ENCODE results near the gene TMEM184B. TPM values are rescaled to one million over a fixed set of nuclear protein-coding genes. Genes with fewer than 3 reads are reported as not detected.

TMEM184B gene
- total and polyA plus RNA-seq, 2 of the 8 experiments (the other 6 are each of a cell fraction or from before 2014, with no cell fraction given), result 41.6 to 81.0 TPM

DNA sequence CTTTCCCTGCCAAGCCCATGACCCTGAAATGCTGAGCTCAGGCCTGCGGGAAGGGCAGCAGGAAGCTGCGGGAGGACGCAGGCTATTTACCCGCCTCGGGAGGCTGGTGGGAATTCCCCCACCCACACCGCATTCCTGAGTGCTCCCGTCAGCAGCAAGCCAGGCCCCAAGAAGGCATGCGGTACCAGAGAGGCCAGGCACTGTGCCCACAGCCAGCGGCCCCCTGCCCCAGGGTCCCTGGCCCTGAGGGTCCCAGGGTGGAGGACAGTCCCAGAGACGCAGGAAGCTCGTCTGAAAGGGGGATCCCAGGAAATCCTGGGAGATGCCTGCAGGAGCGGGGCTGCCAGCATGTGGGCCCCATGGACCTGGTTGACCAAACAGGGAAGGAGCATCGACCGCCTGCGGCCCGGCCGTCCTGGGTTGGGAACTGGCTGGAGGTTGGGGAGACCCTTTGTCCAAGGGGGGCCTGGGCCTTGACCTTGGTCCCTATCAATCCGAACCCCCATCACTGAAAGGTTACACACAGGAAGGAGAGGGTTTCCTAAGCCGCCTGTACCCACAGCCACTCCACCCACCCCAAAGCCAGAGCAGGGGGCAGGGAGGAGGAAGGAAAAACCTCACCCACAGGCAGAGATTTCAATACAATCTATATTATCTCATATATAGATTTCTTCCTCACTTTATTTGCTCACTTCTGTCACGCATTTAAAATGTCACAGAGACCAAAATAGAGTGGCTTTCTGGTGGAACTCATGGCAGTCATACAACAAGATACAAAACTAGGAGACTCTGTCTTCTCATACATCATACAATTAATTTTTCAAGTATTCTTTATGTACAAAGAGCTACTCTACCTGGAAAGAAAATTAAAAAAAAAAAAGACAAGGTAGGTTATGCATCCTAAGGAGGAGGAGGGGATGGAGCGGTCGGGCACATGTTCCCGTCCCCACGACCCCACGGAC is 53.9 kb downstream of the TMEM184B start:
- peak; percentile 76 to 84 for DNase-seq (ENCODE audit: low read depth in 1 of 2, low spot score in 2 of 2)
- TF ChIP-seq KDM5A (IDR thresholded peaks at IDR 0.05; ENCODE audit: low read length) (no peak), JUND (IDR thresholded peaks at IDR 0.05; ENCODE audit: low read length) (peak; percentile 92), TBP (IDR thresholded peaks at IDR 0.05; ENCODE audit: low read depth, low read length) (peak; percentile 52; the same call in 1 of the 2 replicates), TAF7 (optimal IDR thresholded peaks at IDR 0.05; ENCODE audit: borderline replicate concordance, low read depth, low read length) (peak; percentile 47), CEBPB (IDR thresholded peaks at IDR 0.05; ENCODE audit: low read depth, low read length) (no peak), CBX5 (IDR thresholded peaks at IDR 0.05; ENCODE audit: low read depth, low read length) (no peak), POU5F1 (IDR thresholded peaks at IDR 0.05; ENCODE audit: low read depth, low read length) (no peak)

More for the DNA sequence above, 53.9 kb downstream of the TMEM184B start:
- ChIA-PET CTCF (ENCODE audit: partially characterized antibody) (interaction anchor here (1.2 to 2.6 kb wide), 5 partner anchors 9 to 121 kb away, joined by 4 to 24 read pairs (median 5); partner anchors contain the start of gene MAFF), POLR2A (ENCODE audit: partially characterized antibody) (interaction anchor here (0.6 to 1.6 kb wide), 10 partner anchors 8 to 152 kb away, joined by 3 to 4 read pairs (median 3); partner anchors contain the start of gene MAFF)
- 52% methylated on average over 23 of the region's 25 CpGs; no CpG with 5 or more reads in 1 of the 2 experiments for WGBS, 2 experiments (ENCODE audit: extremely low coverage in 1 of 2, insufficient coverage in 1 of 2, insufficient read length in 1 of 2, insufficient replicate concordance in 2 of 2, low coverage in 1 of 2, low lambda C conversion rate in 2 of 2, missing lambda C conversion rate in 1 of 2)
- Histone ChIP-seq H3K4me3 (ENCODE audit: extremely low read depth in 1 of 4, insufficient read depth in 2 of 4, low read depth in 3 of 4, low read length in 4 of 4) (no peak overlapping the region), H2BK20ac (ENCODE audit: low read length) (0 out of 2 replicates have a peak overlapping the region, but pooled peaks have one; percentile 32), H3K79me2 (ENCODE audit: control insufficient read depth in 1 of 2, insufficient read depth in 2 of 2, low read length in 2 of 2) (no peaks in the 10 kb centered on the region), H3K9me3 (ENCODE audit: insufficient read depth in 2 of 2, low read depth in 1 of 2, low read length in 1 of 2) (no peaks in the 10 kb centered on the region), H3K4ac (replicated peaks; ENCODE audit: insufficient read length, low read depth, low read length) (peak overlapping the region; percentile 64), H3K56ac (replicated peaks; ENCODE audit: insufficient read length, low read depth, low read length) (no peak overlapping the region), H2AFZ (ENCODE audit: low read length) (no peak overlapping the region; the same call in 1 of the 2 replicates), H3K79me1 (ENCODE audit: low read depth, low read length) (no peaks in the 10 kb centered on the region; the same call in 1 of the 2 replicates), H3K27ac (ENCODE audit: low read depth, low read length) (peak overlapping the region; percentile 85; the same call in 1 of the 2 replicates), H3K27me3 (replicated peaks in 1 of 4; ENCODE audit: control insufficient read depth in 3 of 4, extremely low read depth in 1 of 4, insufficient read depth in 3 of 4, low read length in 3 of 4) (peaks cover 0 to 7% (median 5%) of the 10 kb centered on the region in 4 experiments; a peak in 5 of 7 replicates), H2BK120ac (replicated peaks; ENCODE audit: low read depth, low read length) (no peak overlapping the region), H3K14ac (ENCODE audit: insufficient read length) (no peak overlapping the region), H3K9ac (replicated peaks in 1 of 4; ENCODE audit: extremely low read depth in 1 of 4, low read depth in 3 of 4, low read length in 3 of 4) (peak overlapping the region in 2 of 4 experiments; percentile 51 to 52; a peak in 4 of 7 replicates), H3K4me2 (ENCODE audit: insufficient read depth in 1 of 2, low read depth in 2 of 2, low read length in 2 of 2) (peak overlapping the region in 1 of 2 experiments; percentile 40; a peak in 2 of 4 replicates), H2AK5ac (ENCODE audit: low read depth, low read length) (peak overlapping the region; percentile 75; the same call in 1 of the 2 replicates), H2BK12ac (ENCODE audit: low read depth, low read length) (peak overlapping the region; percentile 86), H4K5ac (ENCODE audit: insufficient read length, low read depth, low read length) (no peak overlapping the region), H2BK5ac (ENCODE audit: low read depth, low read length) (peak overlapping the region; percentile 77; the same call in 1 of the 2 replicates), H3K18ac (ENCODE audit: extremely low read depth, low read length) (peak overlapping the region; percentile 48), H3K4me1 (replicated peaks in 1 of 4; ENCODE audit: control insufficient read depth in 3 of 4, insufficient read depth in 4 of 4, low read length in 3 of 4) (peaks cover 10 to 27% (median 24%) of the 10 kb centered on the region in 4 experiments), H4K91ac (replicated peaks; ENCODE audit: insufficient read length, low read length) (peak overlapping the region; percentile 96), H4K8ac (ENCODE audit: extremely low read depth, insufficient read depth, low read length) (peak overlapping the region; percentile 60), H2BK15ac (ENCODE audit: low read length) (peak overlapping the region; percentile 61; the same call in 1 of the 2 replicates), H3K23ac (ENCODE audit: insufficient read length) (no peak overlapping the region), H4K20me1 (replicated peaks in 1 of 2; ENCODE audit: control insufficient read depth in 1 of 2, insufficient read depth in 2 of 2, low read length in 2 of 2) (peaks cover 3 to 7% of the 10 kb centered on the region in 2 experiments), H3K36me3 (ENCODE audit: control insufficient read depth in 2 of 4, insufficient read depth in 4 of 4, low read length in 3 of 4) (peaks cover 0 to 4% (median 2%) of the 10 kb centered on the region in 4 experiments; a peak in 3 of 8 replicates), H3K23me2 (ENCODE audit: low read depth, low read length) (peaks cover 6% of the 10 kb centered on the region; the same call in 1 of the 2 replicates)
- FAIRE-seq, result no peak
